ENCODE measurements around the gene PMEPA1. TPM values are rescaled to one million over a fixed set of nuclear protein-coding genes. Genes with fewer than 3 reads are reported as not detected.

The PMEPA1 gene
- total RNA-seq, 4 donors from 2014 or later, result 10.2 to 33.6 (median 18.3) TPM

- no peaks in the 10 kb centered on the region for H3K27me3 ChIP-seq
- peak overlapping the region in 1 of 4 donors; percentile 29 for H3K4me3 ChIP-seq
- no peak for DNase-seq (ENCODE audit: low spot score in 2 of 2)
- no peaks in the 10 kb centered on the region for H3K36me3 ChIP-seq
- no peaks in the 10 kb centered on the region for H3K9me3 ChIP-seq
- peaks cover 0 to 14% (median 0%) of the 10 kb centered on the region in 4 donors for H3K4me1 ChIP-seq
- 65 to 66% methylated on average over 19 of the region's 19 CpGs for WGBS, 2 donors
- TF ChIP-seq POLR2A (IDR thresholded peaks at IDR 0.05) (no peak), EP300 (IDR thresholded peaks at IDR 0.05) (peak in 1 of 2 donors; percentile 13), CTCF (IDR thresholded peaks at IDR 0.05) (no peak)
- peak overlapping the region in 1 of 4 donors; percentile 75 for H3K27ac ChIP-seq
Measured at GRCh38 chr20:57619051-57619831, 90.6 kb downstream of the PMEPA1 start.

GRCh38 chr20:57618764-57619050, 91.1 kb downstream of the PMEPA1 start:
- TF ChIP-seq POLR2A (IDR thresholded peaks at IDR 0.05) (no peak), CTCF (IDR thresholded peaks at IDR 0.05) (no peak), EP300 (IDR thresholded peaks at IDR 0.05) (no peak)
- Histone ChIP-seq H3K36me3 (no peaks in the 10 kb centered on the region), H3K9me3 (no peaks in the 10 kb centered on the region), H3K27me3 (no peaks in the 10 kb centered on the region), H3K4me3 (peak overlapping the region in 1 of 4 donors; percentile 11), H3K4me1 (peaks cover 0 to 14% (median 0%) of the 10 kb centered on the region in 4 donors), H3K27ac (peak overlapping the region in 2 of 4 donors; percentile 44 to 75)
- WGBS, 2 donors, result 73 to 74% methylated on average over 6 of the region's 6 CpGs
- no peak for DNase-seq (ENCODE audit: low spot score in 2 of 2)

- no peak for TF ChIP-seq CTCF (IDR thresholded peaks at IDR 0.05)
- no peak for TF ChIP-seq POLR2A (IDR thresholded peaks at IDR 0.05)
- TF ChIP-seq EP300 (IDR thresholded peaks at IDR 0.05), result no peak
Measured at GRCh38 chr20:57618091-57618763, 91.6 kb downstream of the PMEPA1 start.

DNA sequence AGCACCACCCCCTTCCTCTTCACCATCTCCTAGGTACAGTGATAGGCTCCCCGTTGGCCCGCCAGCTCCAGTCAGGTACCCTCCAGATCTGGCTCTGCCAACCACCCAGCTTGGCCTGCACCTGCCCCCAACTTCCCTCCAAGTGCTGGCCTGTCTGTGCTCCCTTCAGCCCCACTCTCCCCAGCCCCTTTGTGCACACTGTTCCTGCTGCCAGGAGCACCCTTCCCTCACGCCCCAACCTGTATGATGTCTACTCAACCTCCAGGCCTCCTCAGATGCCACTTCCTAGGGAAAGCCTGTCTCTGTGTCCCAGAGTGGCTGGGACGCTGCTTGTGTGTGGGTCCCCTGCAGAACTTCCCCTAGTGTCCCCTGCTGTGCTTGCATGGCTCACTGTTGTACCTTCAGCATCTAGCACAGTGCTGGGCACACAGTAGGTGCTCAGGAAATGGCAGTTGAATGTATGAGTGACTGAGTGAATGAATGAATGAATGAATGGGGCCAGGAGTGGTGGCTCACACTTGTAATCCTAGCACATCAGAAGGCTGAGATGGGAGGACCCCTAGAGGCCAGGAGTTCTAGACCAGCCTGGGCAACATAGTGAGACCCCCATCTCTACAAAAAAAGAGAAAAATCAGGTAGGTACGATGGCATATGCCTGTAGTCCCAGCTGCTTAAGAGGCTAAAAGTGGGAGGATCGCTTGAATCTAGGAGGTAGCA, 92.6 kb downstream of the PMEPA1 start:
- TF ChIP-seq EP300 (IDR thresholded peaks at IDR 0.05) (no peak), POLR2A (IDR thresholded peaks at IDR 0.05) (no peak), CTCF (IDR thresholded peaks at IDR 0.05) (no peak)
- no peak for DNase-seq (ENCODE audit: low spot score in 2 of 2)
- H3K4me3 ChIP-seq, result no peak overlapping the region
- H3K9me3 ChIP-seq, result no peaks in the 10 kb centered on the region
- 90 to 95% methylated on average over 6 of the region's 6 CpGs for WGBS, 2 donors
- H3K27ac ChIP-seq, result no peak overlapping the region
- no peaks in the 10 kb centered on the region for H3K27me3 ChIP-seq
- H3K4me1 ChIP-seq, result peaks cover 0 to 13% (median 0%) of the 10 kb centered on the region in 4 donors
- no peaks in the 10 kb centered on the region for H3K36me3 ChIP-seq

More at GRCh38 chr20:57618091-57618763, 91.6 kb downstream of the PMEPA1 start:
- peaks cover 0 to 14% (median 0%) of the 10 kb centered on the region in 4 donors for H3K4me1 ChIP-seq
- no peaks in the 10 kb centered on the region for H3K36me3 ChIP-seq
- peak overlapping the region in 2 of 4 donors; percentile 44 to 75 for H3K27ac ChIP-seq
- WGBS, 2 donors, result 73 to 79% methylated on average over 14 of the region's 14 CpGs
- no peaks in the 10 kb centered on the region for H3K9me3 ChIP-seq
- no peaks in the 10 kb centered on the region for H3K27me3 ChIP-seq
- H3K4me3 ChIP-seq, result no peak overlapping the region
- no peak for DNase-seq (ENCODE audit: low spot score in 2 of 2)
